H9 (cell line): Measurements from ENCODE around the gene BLNK. TPM values are rescaled to one million over a fixed set of nuclear protein-coding genes. Genes with fewer than 3 reads are reported as not detected.

Source experiments
- DNase-seq: peaks from one replicate; pipeline ENCODE4 v3.0.0-alpha.2; 2017
- H2AFZ ChIP-seq: one replicate; pipeline ENCODE4 v1.6.1; 2013; ENCODE audit warnings: mild to moderate bottlenecking, low read length, control low read depth, moderate library complexity
- H2AK5ac ChIP-seq: 2 replicates; pipeline ENCODE4 v1.6.1; 2013; ENCODE audit warnings: low read length, control low read depth, mixed read lengths; ENCODE audit not compliant: insufficient read length
- H2BK120ac ChIP-seq: one replicate; pipeline ENCODE4 v1.6.1; 2013; ENCODE audit warnings: low read depth, mild to moderate bottlenecking, low read length, control low read depth, inconsistent platforms; ENCODE audit not compliant: poor library complexity, severe bottlenecking
- H2BK12ac ChIP-seq: 2 replicates; pipeline ENCODE4 v1.6.1; 2013; ENCODE audit warnings: low read length, control low read depth, mixed read lengths, low read depth; ENCODE audit not compliant: insufficient read length
- H2BK15ac ChIP-seq: 2 replicates; pipeline ENCODE4 v1.6.1; 2013; ENCODE audit warnings: low read depth, low read length, control low read depth
- H2BK20ac ChIP-seq: one replicate; pipeline ENCODE4 v1.6.1; 2013; ENCODE audit warnings: low read depth, mild to moderate bottlenecking, low read length, control low read depth, inconsistent platforms; ENCODE audit not compliant: poor library complexity, severe bottlenecking
- H2BK5ac ChIP-seq: 2 replicates; pipeline ENCODE4 v1.6.1; 2013; ENCODE audit warnings: low read length, control low read depth, mixed read lengths; ENCODE audit not compliant: insufficient read length
- H3K14ac ChIP-seq: 2 replicates; pipeline ENCODE4 v1.6.1; 2013; ENCODE audit warnings: low read length, control low read depth; ENCODE audit not compliant: insufficient read depth
- H3K18ac ChIP-seq: 2 replicates; pipeline ENCODE4 v1.6.1; 2013; ENCODE audit warnings: low read depth, mild to moderate bottlenecking, mixed read lengths, low read length, control low read depth; ENCODE audit not compliant: insufficient read length
- H3K23ac ChIP-seq: 2 replicates; pipeline ENCODE4 v1.6.1; 2013; ENCODE audit warnings: low read length, control low read depth, mixed read lengths, low read depth; ENCODE audit not compliant: insufficient read length
- H3K23me2 ChIP-seq: 2 replicates; pipeline ENCODE4 v1.6.1; 2013; ENCODE audit warnings: low read depth, mild to moderate bottlenecking, mixed read lengths, low read length, control low read depth; ENCODE audit not compliant: insufficient read length, poor library complexity, severe bottlenecking
- H3K27ac ChIP-seq: 2 replicates; pipeline ENCODE4 v1.5.1; 2013; ENCODE audit warnings: low read length, control low read depth, mixed read lengths, low read depth; ENCODE audit not compliant: insufficient read length
- H3K27me3 ChIP-seq: 2 replicates; pipeline ENCODE4 v1.6.1; 2013; ENCODE audit warnings: low read length, control low read depth, inconsistent platforms; ENCODE audit not compliant: insufficient read depth
- H3K4ac ChIP-seq: 2 replicates; pipeline ENCODE4 v1.6.1; 2013; ENCODE audit warnings: low read depth, mild to moderate bottlenecking, control low read depth, inconsistent platforms, low read length, moderate library complexity
- H3K4me1 ChIP-seq: 2 replicates; pipeline ENCODE4 v1.6.1; 2013; ENCODE audit warnings: low read length, control low read depth, inconsistent platforms; ENCODE audit not compliant: insufficient read depth
- H3K4me2 ChIP-seq: 2 replicates; pipeline ENCODE4 v1.6.1; 2013; ENCODE audit warnings: low read length, control low read depth, mixed read lengths; ENCODE audit not compliant: insufficient read length, insufficient read depth
- H3K56ac ChIP-seq: 2 replicates; pipeline ENCODE4 v1.6.1; 2013; ENCODE audit warnings: low read depth, mild to moderate bottlenecking, mixed read lengths, low read length, control low read depth; ENCODE audit not compliant: insufficient read length
- H3K79me1 ChIP-seq: 2 replicates; pipeline ENCODE4 v1.6.1; 2013; ENCODE audit warnings: low read depth, mild to moderate bottlenecking, moderate library complexity, low read length, control low read depth, inconsistent platforms; ENCODE audit not compliant: insufficient read depth, poor library complexity, severe bottlenecking
- H3K79me2 ChIP-seq: 2 replicates; pipeline ENCODE4 v1.6.1; 2013; ENCODE audit warnings: low read length, control low read depth, inconsistent platforms; ENCODE audit not compliant: insufficient read depth
- H3K9ac ChIP-seq: 2 replicates; pipeline ENCODE4 v1.6.1; 2013; ENCODE audit warnings: low read length, control low read depth, mixed read lengths; ENCODE audit not compliant: insufficient read length; ENCODE audit errors: extremely low read depth
- H3K9me3 ChIP-seq: one replicate; pipeline ENCODE4 v1.6.1; 2013; ENCODE audit warnings: low read depth, low read length, inconsistent platforms; ENCODE audit not compliant: control insufficient read depth
- H3T11ph ChIP-seq: one replicate; pipeline ENCODE4 v1.6.1; 2013; ENCODE audit warnings: mild to moderate bottlenecking, low read length, control low read depth, inconsistent platforms
- H4K20me1 ChIP-seq: one replicate; pipeline ENCODE4 v1.6.1; 2013; ENCODE audit not compliant: control insufficient read depth, insufficient read length, insufficient read depth
- H4K5ac ChIP-seq: 2 replicates; pipeline ENCODE4 v1.6.1; 2013; ENCODE audit warnings: low read depth, mild to moderate bottlenecking, mixed read lengths, low read length, control low read depth; ENCODE audit not compliant: insufficient read length
- H4K8ac ChIP-seq: replicated peaks from 2 replicates; pipeline ENCODE4 v1.6.1; 2013; ENCODE audit warnings: low read length, control low read depth, mixed read lengths, low read depth; ENCODE audit not compliant: insufficient read length
- H4K91ac ChIP-seq: 2 replicates; pipeline ENCODE4 v1.6.1; 2013; ENCODE audit warnings: low read depth, mild to moderate bottlenecking, moderate library complexity, mixed read lengths, low read length, control low read depth; ENCODE audit not compliant: insufficient read length
- H3K27ac Mint-ChIP-seq, 3 experiments: 2 replicates in 2 of 3; 3 replicates in 1 of 3; pipeline ENCODE4 v1.8.0; 2020 to 2021; ENCODE audit warnings: mixed read lengths in 3 of 3, mild to moderate bottlenecking in 1 of 3, moderate library complexity in 1 of 3
- H3K27me3 Mint-ChIP-seq: 2 replicates; pipeline ENCODE4 v1.8.0; 2021; ENCODE audit warnings: low read depth, mild to moderate bottlenecking, moderate library complexity, mixed read lengths
- H3K36me3 Mint-ChIP-seq, 3 experiments: 2 replicates in 2 of 3; 3 replicates in 1 of 3; pipeline ENCODE4 v1.8.0; 2020 to 2021; ENCODE audit warnings: low read depth in 3 of 3, mixed read lengths in 3 of 3; ENCODE audit not compliant: insufficient read depth in 1 of 3
- H3K4me1 Mint-ChIP-seq, 2 experiments: 2 replicates each; pipeline ENCODE4 v1.8.0; 2020; ENCODE audit warnings: mixed read lengths in 2 of 2
- H3K4me3 Mint-ChIP-seq, 2 experiments: 2 replicates in 1 of 2; 3 replicates in 1 of 2; pipeline ENCODE4 v1.8.0; 2020 to 2021; ENCODE audit warnings: mild to moderate bottlenecking in 2 of 2, mixed read lengths in 2 of 2, moderate library complexity in 1 of 2
- H3K9me3 Mint-ChIP-seq, 2 experiments: 2 replicates in 1 of 2; 3 replicates in 1 of 2; pipeline ENCODE4 v1.8.0; 2020; ENCODE audit warnings: mild to moderate bottlenecking in 2 of 2, mixed read lengths in 2 of 2, moderate library complexity in 1 of 2
- WGBS: extraction: QIAGEN DNeasy Blood & Tissue Kit; methylation state at CpG from one replicate; pipeline ENCODE4 v1.1.7; 2013; ENCODE audit warnings: missing lambda C conversion rate, low lambda C conversion rate, mixed read lengths; ENCODE audit not compliant: insufficient read length; ENCODE audit errors: extremely low coverage; 5-methylcytosine and 5-hydroxymethylcytosine counted together
- total RNA-seq: library from RNA; stranded (reverse); gene quantifications from 2 replicates; pipeline ENCODE4 v1.2.1, GENCODE V29; 2021
- TF ChIP-seq, protein P1 (sequence below): fragments of 200-600 bp; sonication (generic); conservative IDR thresholded peaks from 3 replicates; pipeline ENCODE4 v1.8.0; 2021; ENCODE audit warnings: antibody characterized with exemption, mild to moderate bottlenecking

The BLNK gene
- total RNA-seq, 1 experiment from 2014 or later: not detected

DNA sequence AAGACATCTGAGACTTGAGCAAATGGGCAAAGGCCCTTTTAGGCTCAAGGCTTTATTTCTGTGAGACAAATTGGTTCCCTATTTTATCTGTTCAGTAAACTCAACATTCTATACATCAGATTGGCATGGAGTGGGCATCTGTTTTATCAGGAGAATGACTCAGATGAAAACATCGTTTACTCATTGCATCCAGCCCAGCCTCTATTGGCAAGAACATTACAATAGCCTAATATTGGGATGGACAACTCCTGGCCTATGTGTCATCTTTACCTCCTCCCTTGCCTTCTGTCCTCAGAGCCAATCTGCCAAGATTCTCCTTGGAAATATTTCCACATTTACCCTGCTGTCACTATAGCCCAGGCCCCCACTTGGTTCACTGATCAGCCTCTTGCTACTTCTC is 5.5 kb upstream of the BLNK start:
- Histone ChIP-seq H2AK5ac (no peak overlapping the region), H3T11ph (no peak overlapping the region), H3K79me1 (no peaks in the 10 kb centered on the region), H2BK12ac (no peak overlapping the region), H2BK20ac (no peak overlapping the region), H2BK15ac (no peak overlapping the region), H3K79me2 (no peaks in the 10 kb centered on the region), H2BK5ac (no peak overlapping the region), H3K27me3 (no peaks in the 10 kb centered on the region), H4K5ac (no peak overlapping the region), H3K23me2 (no peaks in the 10 kb centered on the region), H3K9ac (no peak overlapping the region), H3K4me2 (no peak overlapping the region), H3K23ac (no peak overlapping the region), H4K20me1 (no peaks in the 10 kb centered on the region), H3K4me1 (no peaks in the 10 kb centered on the region), H4K8ac (no peak overlapping the region), H3K14ac (no peak overlapping the region), H3K56ac (no peak overlapping the region), H3K9me3 (no peaks in the 10 kb centered on the region), H3K4ac (no peak overlapping the region), H3K18ac (no peak overlapping the region), H2AFZ (no peak overlapping the region), H2BK120ac (no peak overlapping the region), H4K91ac (no peak overlapping the region), H3K27ac (no peak overlapping the region)
- Mint-ChIP-seq H3K4me1 (no peaks in the 10 kb centered on the region), H3K9me3 (no peaks in the 10 kb centered on the region; a peak in 1 of 5 replicates), H3K27ac (no peak overlapping the region), H3K27me3 (peaks cover 1% of the 10 kb centered on the region; the same call in 1 of the 2 replicates), H3K36me3 (no peaks in the 10 kb centered on the region), H3K4me3 (no peak overlapping the region)
- WGBS: no CpG with 5 or more reads among the region's 1 CpG
- no peak for DNase-seq
- TF ChIP-seq, protein P1, sequence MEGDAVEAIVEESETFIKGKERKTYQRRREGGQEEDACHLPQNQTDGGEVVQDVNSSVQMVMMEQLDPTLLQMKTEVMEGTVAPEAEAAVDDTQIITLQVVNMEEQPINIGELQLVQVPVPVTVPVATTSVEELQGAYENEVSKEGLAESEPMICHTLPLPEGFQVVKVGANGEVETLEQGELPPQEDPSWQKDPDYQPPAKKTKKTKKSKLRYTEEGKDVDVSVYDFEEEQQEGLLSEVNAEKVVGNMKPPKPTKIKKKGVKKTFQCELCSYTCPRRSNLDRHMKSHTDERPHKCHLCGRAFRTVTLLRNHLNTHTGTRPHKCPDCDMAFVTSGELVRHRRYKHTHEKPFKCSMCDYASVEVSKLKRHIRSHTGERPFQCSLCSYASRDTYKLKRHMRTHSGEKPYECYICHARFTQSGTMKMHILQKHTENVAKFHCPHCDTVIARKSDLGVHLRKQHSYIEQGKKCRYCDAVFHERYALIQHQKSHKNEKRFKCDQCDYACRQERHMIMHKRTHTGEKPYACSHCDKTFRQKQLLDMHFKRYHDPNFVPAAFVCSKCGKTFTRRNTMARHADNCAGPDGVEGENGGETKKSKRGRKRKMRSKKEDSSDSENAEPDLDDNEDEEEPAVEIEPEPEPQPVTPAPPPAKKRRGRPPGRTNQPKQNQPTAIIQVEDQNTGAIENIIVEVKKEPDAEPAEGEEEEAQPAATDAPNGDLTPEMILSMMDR: no peak
